Measurements from ENCODE around the gene GYPC. TPM values are rescaled to one million over a fixed set of nuclear protein-coding genes. Genes with fewer than 3 reads are reported as not detected.

GYPC gene
- total RNA-seq, 2 experiments from 2014 or later: 87.6 to 99.8 TPM

- CTCF ChIA-PET: no interaction called here
- H3K9me3 Mint-ChIP-seq (ENCODE audit: low read depth): no peaks in the 10 kb centered on the region
- no peak for ATAC-seq
- DNase-seq: no peak
- H3K36me3 Mint-ChIP-seq: no peaks in the 10 kb centered on the region
- H3K4me3 Mint-ChIP-seq: no peak overlapping the region
- H3K27me3 Mint-ChIP-seq: no peaks in the 10 kb centered on the region
- H3K4me1 Mint-ChIP-seq: no peaks in the 10 kb centered on the region
- H3K27ac Mint-ChIP-seq: no peak overlapping the region
Observed at GRCh38 chr2:126719833-126720351, 63.9 kb downstream of the GYPC start.

- Mint-ChIP-seq H3K9me3 (ENCODE audit: low read depth) (peaks cover 7% of the 10 kb centered on the region), H3K27me3 (peaks cover 7% of the 10 kb centered on the region), H3K4me1 (no peaks in the 10 kb centered on the region), H3K4me3 (no peak overlapping the region), H3K36me3 (peaks cover 4% of the 10 kb centered on the region), H3K27ac (no peak overlapping the region)
- ATAC-seq (no peak), DNase-seq (no peak)
- CTCF ChIA-PET: no interaction called here
Observed at GRCh38 chr2:126720638-126721037, 64.7 kb downstream of the GYPC start.

- no peaks in the 10 kb centered on the region for H3K4me1 Mint-ChIP-seq
- no peak overlapping the region for H3K4me3 Mint-ChIP-seq
- peaks cover 14% of the 10 kb centered on the region for H3K27me3 Mint-ChIP-seq
- DNase-seq (no peak), ATAC-seq (no peak)
- CTCF ChIA-PET: interaction anchor here (1.3 kb wide), 1 partner anchor 55 kb away, joined by 3 read pairs; no protein-coding TSS in a partner anchor
- no peak overlapping the region for H3K27ac Mint-ChIP-seq
- peaks cover 7% of the 10 kb centered on the region for H3K9me3 Mint-ChIP-seq (ENCODE audit: low read depth)
- H3K36me3 Mint-ChIP-seq: peaks cover 4% of the 10 kb centered on the region
Observed at GRCh38 chr2:126722081-126722480, 66.1 kb downstream of the GYPC start.

- no peak for DNase-seq
- H3K27ac Mint-ChIP-seq: no peak overlapping the region
- peaks cover 4% of the 10 kb centered on the region for H3K36me3 Mint-ChIP-seq
- H3K27me3 Mint-ChIP-seq: peaks cover 14% of the 10 kb centered on the region
- CTCF ChIA-PET: interaction anchor here (1.3 kb wide), 1 partner anchor 55 kb away, joined by 3 read pairs; no protein-coding TSS in a partner anchor
- no peaks in the 10 kb centered on the region for H3K4me1 Mint-ChIP-seq
- H3K4me3 Mint-ChIP-seq: no peak overlapping the region
- ATAC-seq: no peak
- peaks cover 7% of the 10 kb centered on the region for H3K9me3 Mint-ChIP-seq (ENCODE audit: low read depth)
Observed at GRCh38 chr2:126722546-126722945, 66.6 kb downstream of the GYPC start.

DNA sequence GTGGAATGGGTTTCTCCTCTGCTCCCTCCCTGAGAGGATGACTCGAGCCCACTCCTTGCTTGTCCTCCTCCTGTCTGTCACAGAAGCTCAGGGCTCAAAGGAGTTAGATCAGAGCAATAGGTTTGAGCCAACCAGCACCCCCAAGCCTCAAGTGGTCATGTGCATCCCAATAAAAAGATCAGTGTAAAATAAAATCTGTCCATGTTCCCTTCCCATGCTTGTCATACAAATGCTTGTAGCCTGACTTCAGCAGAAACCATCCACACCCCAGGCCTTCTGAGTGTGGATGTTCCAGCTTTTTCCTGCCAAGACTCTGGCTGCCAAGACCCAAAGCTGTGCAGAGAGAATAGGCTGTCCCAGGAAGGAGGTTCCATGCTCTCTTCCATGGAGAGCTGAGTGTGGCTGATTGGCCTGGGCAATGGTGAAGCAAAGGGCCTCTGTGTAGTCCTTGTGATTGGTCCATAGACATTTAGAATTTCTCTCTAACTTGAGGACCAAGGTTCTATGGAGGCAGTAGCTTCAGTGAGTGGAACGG, 67.4 kb downstream of the GYPC start:
- Mint-ChIP-seq H3K4me3 (no peak overlapping the region), H3K27ac (no peak overlapping the region), H3K4me1 (no peaks in the 10 kb centered on the region), H3K36me3 (peaks cover 4% of the 10 kb centered on the region), H3K9me3 (ENCODE audit: low read depth) (peaks cover 7% of the 10 kb centered on the region), H3K27me3 (peaks cover 17% of the 10 kb centered on the region)
- ATAC-seq (no peak), DNase-seq (no peak)
- CTCF ChIA-PET: no interaction called here

- DNase-seq (no peak), ATAC-seq (no peak)
- H3K36me3 Mint-ChIP-seq: peaks cover 4% of the 10 kb centered on the region
- no peaks in the 10 kb centered on the region for H3K4me1 Mint-ChIP-seq
- no peak overlapping the region for H3K27ac Mint-ChIP-seq
- no peak overlapping the region for H3K4me3 Mint-ChIP-seq
- H3K27me3 Mint-ChIP-seq: peaks cover 17% of the 10 kb centered on the region
- H3K9me3 Mint-ChIP-seq (ENCODE audit: low read depth): peaks cover 7% of the 10 kb centered on the region
- CTCF ChIA-PET: no interaction called here
Observed at GRCh38 chr2:126725580-126725979, 69.6 kb downstream of the GYPC start.

DNA sequence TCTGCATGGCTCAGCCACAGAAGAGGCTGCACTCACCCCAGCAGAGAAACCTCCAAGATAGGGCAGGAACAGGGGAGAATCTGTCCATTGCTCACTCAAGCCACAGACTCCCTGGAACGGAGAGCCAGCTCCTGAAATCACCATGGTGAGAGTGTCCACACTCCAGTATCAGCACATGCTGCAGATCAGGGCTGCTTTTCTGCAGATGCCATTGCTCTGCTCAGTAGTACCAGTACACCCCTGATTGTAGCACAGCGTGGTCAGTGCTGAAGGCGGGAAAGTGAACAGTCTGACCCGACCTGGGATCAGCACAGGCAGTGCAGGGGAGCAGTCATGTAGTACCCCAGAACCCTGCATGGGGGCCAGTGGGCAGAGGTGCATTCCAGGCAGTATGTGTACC, 73.9 kb downstream of the GYPC start:
- H3K9me3 Mint-ChIP-seq (ENCODE audit: low read depth): peaks cover 7% of the 10 kb centered on the region
- ATAC-seq (no peak), DNase-seq (no peak)
- peaks cover 17% of the 10 kb centered on the region for H3K27me3 Mint-ChIP-seq
- H3K27ac Mint-ChIP-seq: no peak overlapping the region
- H3K36me3 Mint-ChIP-seq: peaks cover 4% of the 10 kb centered on the region
- H3K4me1 Mint-ChIP-seq: no peaks in the 10 kb centered on the region
- no peak overlapping the region for H3K4me3 Mint-ChIP-seq
- CTCF ChIA-PET: no interaction called here

GRCh38 chr2:126730655-126731054, 74.7 kb downstream of the GYPC start:
- no peak for ATAC-seq
- no peaks in the 10 kb centered on the region for H3K4me1 Mint-ChIP-seq
- peaks cover under 1% of the 10 kb centered on the region for H3K9me3 Mint-ChIP-seq (ENCODE audit: low read depth)
- DNase-seq: no peak
- peaks cover 10% of the 10 kb centered on the region for H3K27me3 Mint-ChIP-seq
- CTCF ChIA-PET: interaction anchor here (1.6 kb wide), 1 partner anchor 202 kb away, joined by 5 read pairs; no protein-coding TSS in a partner anchor
- H3K4me3 Mint-ChIP-seq: no peak overlapping the region
- H3K27ac Mint-ChIP-seq: no peak overlapping the region
- H3K36me3 Mint-ChIP-seq: no peaks in the 10 kb centered on the region

- H3K4me3 Mint-ChIP-seq: no peak overlapping the region
- H3K27ac Mint-ChIP-seq: no peak overlapping the region
- no peaks in the 10 kb centered on the region for H3K9me3 Mint-ChIP-seq (ENCODE audit: low read depth)
- peaks cover 5% of the 10 kb centered on the region for H3K4me1 Mint-ChIP-seq
- CTCF ChIA-PET: interaction anchor here (1.6 kb wide), 1 partner anchor 203 kb away, joined by 5 read pairs; no protein-coding TSS in a partner anchor
- H3K36me3 Mint-ChIP-seq: no peaks in the 10 kb centered on the region
- peaks cover 7% of the 10 kb centered on the region for H3K27me3 Mint-ChIP-seq
- DNase-seq: no peak
- ATAC-seq: no peak
Observed at GRCh38 chr2:126731353-126731752, 75.4 kb downstream of the GYPC start.

- DNase-seq (no peak), ATAC-seq (no peak)
- H3K27me3 Mint-ChIP-seq: peaks cover 1% of the 10 kb centered on the region
- H3K27ac Mint-ChIP-seq: no peak overlapping the region
- no peak overlapping the region for H3K4me3 Mint-ChIP-seq
- H3K36me3 Mint-ChIP-seq: no peaks in the 10 kb centered on the region
- CTCF ChIA-PET: no interaction called here
- H3K9me3 Mint-ChIP-seq (ENCODE audit: low read depth): no peaks in the 10 kb centered on the region
- peaks cover 9% of the 10 kb centered on the region for H3K4me1 Mint-ChIP-seq
Observed at GRCh38 chr2:126732682-126733245, 76.8 kb downstream of the GYPC start.

DNA sequence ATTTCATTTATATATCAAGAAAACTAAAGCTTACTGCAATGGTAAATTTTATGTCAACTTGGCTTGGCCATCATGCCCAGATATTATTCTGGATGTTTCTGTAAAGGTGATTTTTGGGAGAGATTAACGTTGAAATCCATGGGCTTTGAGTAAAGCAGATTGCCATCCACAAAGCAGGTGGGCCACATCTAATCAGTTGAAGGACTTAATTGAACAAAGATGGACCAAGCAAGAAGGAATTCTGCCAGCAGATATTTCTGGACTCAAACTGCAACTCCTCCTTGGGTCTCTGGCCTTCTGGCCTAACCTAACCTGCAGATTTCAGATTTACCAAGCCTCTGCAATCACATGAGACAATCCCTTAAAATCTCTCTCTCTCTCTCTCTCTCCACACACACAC, 77.8 kb downstream of the GYPC start:
- peaks cover 9% of the 10 kb centered on the region for H3K4me1 Mint-ChIP-seq

DNA sequence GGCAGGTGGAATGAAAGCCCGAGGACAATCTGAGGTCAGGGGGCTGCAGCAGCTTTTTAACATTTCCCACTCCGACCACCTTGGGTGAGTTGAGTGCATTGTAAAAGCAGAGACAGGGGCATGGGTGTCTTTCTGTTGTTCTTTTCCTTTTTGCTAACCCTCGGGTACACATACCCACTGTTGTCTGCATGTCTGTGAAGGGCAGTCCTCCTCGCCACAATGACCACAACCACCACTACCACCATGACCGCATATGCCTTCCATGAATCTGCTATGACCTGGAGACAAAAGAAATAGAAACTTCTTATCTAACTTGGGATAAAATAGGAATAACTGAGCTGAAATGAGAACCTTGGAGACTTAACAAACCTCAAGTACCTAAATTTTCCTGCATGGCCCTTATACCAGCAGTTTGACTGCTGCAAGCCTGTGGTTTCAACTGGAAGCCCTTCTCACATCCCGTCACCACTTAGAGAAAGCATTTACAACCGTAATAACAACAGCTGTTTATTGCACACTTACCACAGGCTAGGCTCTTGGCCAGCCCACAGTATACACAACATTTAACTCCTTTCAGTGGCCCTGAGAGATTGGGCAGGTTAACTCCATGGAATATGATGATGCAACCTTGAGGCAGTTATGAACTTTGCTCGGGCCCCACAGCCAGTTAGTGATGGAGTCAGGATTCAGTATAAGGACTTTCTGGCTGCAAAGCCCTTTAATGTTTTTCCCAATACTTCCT, 80.3 kb downstream of the GYPC start:
- H3K9me3 Mint-ChIP-seq (ENCODE audit: low read depth): no peaks in the 10 kb centered on the region
- no peak overlapping the region for H3K27ac Mint-ChIP-seq
- DNase-seq (peak; percentile 39), ATAC-seq (no peak)
- H3K4me3 Mint-ChIP-seq: no peak overlapping the region
- H3K36me3 Mint-ChIP-seq: no peaks in the 10 kb centered on the region
- H3K27me3 Mint-ChIP-seq: no peaks in the 10 kb centered on the region
- H3K4me1 Mint-ChIP-seq: peaks cover 9% of the 10 kb centered on the region
- CTCF ChIA-PET: no interaction called here

More for the DNA sequence above, 77.8 kb downstream of the GYPC start:
- ATAC-seq (no peak), DNase-seq (no peak)
- H3K27ac Mint-ChIP-seq: no peak overlapping the region
- CTCF ChIA-PET: no interaction called here
- H3K36me3 Mint-ChIP-seq: no peaks in the 10 kb centered on the region
- H3K27me3 Mint-ChIP-seq: no peaks in the 10 kb centered on the region
- H3K4me3 Mint-ChIP-seq: no peak overlapping the region
- no peaks in the 10 kb centered on the region for H3K9me3 Mint-ChIP-seq (ENCODE audit: low read depth)

DNA sequence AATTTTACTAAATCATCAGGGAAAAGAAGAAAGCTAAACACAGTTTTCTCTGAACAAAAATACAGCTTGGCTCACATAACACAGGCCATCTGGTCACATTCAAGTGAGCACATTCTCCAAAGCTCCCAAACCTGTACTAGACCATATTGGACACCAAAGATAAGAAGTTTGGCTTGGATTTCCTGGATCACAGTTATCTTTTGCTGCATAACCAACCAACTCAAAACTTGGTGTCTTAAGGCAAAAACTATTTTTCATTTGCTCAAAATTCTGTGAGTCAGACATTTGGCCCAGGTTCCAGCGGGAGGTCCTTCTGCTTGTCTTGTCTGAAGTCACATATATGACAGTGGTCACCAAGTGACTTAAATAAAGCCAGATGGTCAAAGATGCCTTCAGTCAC, 83.2 kb downstream of the GYPC start:
- ATAC-seq: no peak
- peaks cover 9% of the 10 kb centered on the region for H3K4me1 Mint-ChIP-seq

GRCh38 chr2:126744640-126745039, 88.7 kb downstream of the GYPC start:
- CTCF ChIA-PET: no interaction called here
- H3K27me3 Mint-ChIP-seq: peaks cover 2% of the 10 kb centered on the region
- DNase-seq: no peak
- no peak overlapping the region for H3K4me3 Mint-ChIP-seq
- H3K36me3 Mint-ChIP-seq: no peaks in the 10 kb centered on the region
- no peaks in the 10 kb centered on the region for H3K9me3 Mint-ChIP-seq (ENCODE audit: low read depth)
- H3K27ac Mint-ChIP-seq: no peak overlapping the region
- ATAC-seq: no peak
- peaks cover 9% of the 10 kb centered on the region for H3K4me1 Mint-ChIP-seq

More for the DNA sequence above, 83.2 kb downstream of the GYPC start:
- H3K27ac Mint-ChIP-seq: no peak overlapping the region
- no peak overlapping the region for H3K4me3 Mint-ChIP-seq
- peak; percentile 4 for DNase-seq
- CTCF ChIA-PET: no interaction called here
- no peaks in the 10 kb centered on the region for H3K9me3 Mint-ChIP-seq (ENCODE audit: low read depth)
- H3K27me3 Mint-ChIP-seq: no peaks in the 10 kb centered on the region
- H3K36me3 Mint-ChIP-seq: no peaks in the 10 kb centered on the region
